ENCODE results near the gene SNIP1.
A peak's percentile ranks its signal among the peaks of the same experiment; 100 is the strongest.
"Not testable (repeated sequence)": the region's sequence is repeated elsewhere in the genome, so short reads cannot be mapped to it uniquely, and the experiment has no call there.

Gene SNIP1

GRCh38 chr1:37564892-37565291 lies 10.8 kb upstream of the SNIP1 start:
- Mint-ChIP-seq H3K27ac (no peak overlapping the region), H3K4me3 (no peak overlapping the region), H3K36me3 (peaks cover 15% of the 10 kb centered on the region)

GRCh38 chr1:37562984-37563383 lies 8.9 kb upstream of the SNIP1 start:
- no peaks in the 10 kb centered on the region for H3K9me3 Mint-ChIP-seq
- no peak overlapping the region for H3K4me3 Mint-ChIP-seq
- no peaks in the 10 kb centered on the region for H3K4me1 Mint-ChIP-seq
- no peak overlapping the region for H3K27ac Mint-ChIP-seq
- no peaks in the 10 kb centered on the region for H3K27me3 Mint-ChIP-seq
- peaks cover 7% of the 10 kb centered on the region for H3K36me3 Mint-ChIP-seq

More at GRCh38 chr1:37564892-37565291, 10.8 kb upstream of the SNIP1 start:
- Mint-ChIP-seq H3K9me3 (no peaks in the 10 kb centered on the region), H3K4me1 (no peaks in the 10 kb centered on the region), H3K27me3 (no peaks in the 10 kb centered on the region)

GRCh38 chr1:37561133-37562132 lies 7.3 kb upstream of the SNIP1 start:
- H3K27ac Mint-ChIP-seq: peak overlapping the region; percentile 63
- no peaks in the 10 kb centered on the region for H3K4me1 Mint-ChIP-seq
- H3K9me3 Mint-ChIP-seq: no peaks in the 10 kb centered on the region
- H3K4me3 Mint-ChIP-seq: no peak overlapping the region
- no peaks in the 10 kb centered on the region for H3K36me3 Mint-ChIP-seq
- H3K27me3 Mint-ChIP-seq: no peaks in the 10 kb centered on the region

- peak overlapping the region; percentile 63 for H3K27ac Mint-ChIP-seq
- H3K4me1 Mint-ChIP-seq: no peaks in the 10 kb centered on the region
- no peak overlapping the region for H3K4me3 Mint-ChIP-seq
Observed at GRCh38 chr1:37560401-37561132, 6.5 kb upstream of the SNIP1 start.

DNA sequence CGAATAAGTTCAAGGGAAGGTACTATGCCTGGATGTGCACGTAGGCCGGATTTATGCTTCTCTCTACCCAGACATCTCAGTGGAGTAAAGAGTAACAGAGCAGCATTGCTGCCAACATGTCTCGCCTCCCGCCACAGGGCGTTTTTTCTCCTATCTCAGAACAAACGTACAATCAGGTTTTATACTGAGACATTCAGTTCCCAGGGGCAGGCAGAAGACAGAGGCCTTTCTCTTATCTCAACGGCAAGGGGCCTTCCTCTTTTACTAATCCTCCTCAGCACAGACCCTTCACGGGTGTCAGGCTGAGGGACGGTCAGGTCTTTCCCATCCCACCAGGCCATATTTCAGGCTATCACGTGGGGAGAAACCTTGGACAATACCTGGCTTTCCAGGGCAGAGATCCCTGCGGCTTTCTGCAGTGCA lies 5.9 kb upstream of the SNIP1 start:
- not testable (repeated sequence) for H3K27me3 Mint-ChIP-seq, H3K4me1 Mint-ChIP-seq, H3K27ac Mint-ChIP-seq, H3K9me3 Mint-ChIP-seq, H3K36me3 Mint-ChIP-seq, H3K4me3 Mint-ChIP-seq

More at GRCh38 chr1:37560401-37561132, 6.5 kb upstream of the SNIP1 start:
- Mint-ChIP-seq H3K27me3 (no peaks in the 10 kb centered on the region), H3K9me3 (no peaks in the 10 kb centered on the region), H3K36me3 (no peaks in the 10 kb centered on the region)

DNA sequence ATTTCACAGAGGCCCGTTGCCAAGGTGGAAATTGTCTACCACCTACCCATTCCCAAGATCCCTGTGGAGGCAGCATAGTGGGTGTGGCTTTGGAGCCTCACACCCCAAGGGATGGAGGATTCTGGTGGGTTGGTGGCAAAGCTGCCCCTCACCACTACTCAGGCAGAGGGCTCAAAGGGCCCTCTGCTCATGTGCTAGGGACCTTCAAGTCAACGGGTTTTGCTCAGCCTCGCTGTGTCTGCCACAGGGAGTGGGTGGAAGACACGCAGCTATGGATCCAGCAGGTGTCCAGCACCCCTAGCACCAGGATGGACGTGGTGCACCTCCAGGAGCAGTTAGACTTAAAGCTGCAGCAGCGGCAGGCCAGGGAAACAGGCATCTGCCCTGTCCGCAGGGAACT lies 5.0 kb upstream of the SNIP1 start:
- Mint-ChIP-seq H3K4me1 (no peaks in the 10 kb centered on the region), H3K27ac (no peak overlapping the region), H3K27me3 (no peaks in the 10 kb centered on the region), H3K36me3 (no peaks in the 10 kb centered on the region), H3K4me3 (no peak overlapping the region), H3K9me3 (no peaks in the 10 kb centered on the region)

- Mint-ChIP-seq H3K27ac (no peak overlapping the region), H3K4me1 (peaks cover 2% of the 10 kb centered on the region), H3K27me3 (no peaks in the 10 kb centered on the region), H3K36me3 (no peaks in the 10 kb centered on the region), H3K9me3 (no peaks in the 10 kb centered on the region), H3K4me3 (no peak overlapping the region)
Observed at GRCh38 chr1:37558411-37558810, 4.3 kb upstream of the SNIP1 start.

DNA sequence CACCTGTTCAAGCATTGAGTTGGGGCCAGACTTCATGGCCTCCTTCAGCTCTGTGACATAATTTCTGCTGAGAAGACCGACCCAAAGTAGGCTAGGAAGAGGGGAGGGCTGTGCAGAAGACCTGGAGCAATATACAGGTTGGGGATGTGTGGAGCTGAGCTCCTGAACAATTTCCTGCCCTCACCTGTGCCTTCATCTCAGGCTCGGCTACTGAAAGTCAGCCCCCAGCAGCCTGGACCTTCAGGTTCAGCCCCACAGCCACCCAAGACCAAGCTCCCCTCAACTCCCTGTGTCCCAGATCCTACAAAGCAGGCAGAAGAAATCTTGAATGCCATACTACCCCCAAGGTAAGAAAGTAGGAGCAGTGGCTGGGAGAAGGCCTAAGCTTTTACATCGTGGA lies 3.3 kb upstream of the SNIP1 start:
- H3K27ac Mint-ChIP-seq: no peak overlapping the region
- H3K9me3 Mint-ChIP-seq: no peaks in the 10 kb centered on the region
- H3K4me1 Mint-ChIP-seq: peaks cover 12% of the 10 kb centered on the region
- no peaks in the 10 kb centered on the region for H3K36me3 Mint-ChIP-seq
- no peaks in the 10 kb centered on the region for H3K27me3 Mint-ChIP-seq
- H3K4me3 Mint-ChIP-seq: no peak overlapping the region

DNA sequence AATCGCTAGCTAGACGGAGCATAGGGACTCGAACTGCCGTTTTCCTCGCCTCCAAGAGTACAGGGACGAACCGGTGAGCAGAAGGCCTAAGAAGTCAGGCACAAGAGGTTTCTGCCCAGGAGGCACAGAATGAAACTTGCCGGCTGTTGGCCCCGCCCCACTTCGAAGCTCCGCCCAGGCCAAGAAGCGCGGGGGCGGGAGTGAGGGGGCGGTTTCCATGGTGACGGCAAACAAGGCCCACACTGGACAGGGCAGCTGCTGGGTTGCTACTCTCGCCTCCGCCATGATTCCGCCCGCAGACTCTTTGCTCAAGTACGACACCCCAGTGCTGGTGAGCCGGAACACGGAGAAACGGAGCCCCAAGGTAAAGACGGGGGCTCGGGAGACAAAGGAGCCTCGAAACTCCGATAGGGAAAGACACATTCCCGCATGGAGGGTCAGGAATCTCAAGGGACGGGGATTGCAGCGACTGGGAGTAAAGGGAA lies 2.7 kb upstream of the SNIP1 start, which contains the start of gene DNALI1:
Gene DNALI1, plus strand, starts transcription at position 229 of the 485 bp plus-strand sequence. Its CDS starts 55 bp downstream, at position 284.
- Mint-ChIP-seq H3K4me3 (no peak within 1 kb of the TSS), H3K27ac (no peak within 1 kb of the TSS), H3K36me3 (peaks cover 4% of the 10 kb centered on the region)

GRCh38 chr1:37553598-37553926 lies 531 bp downstream of the SNIP1 start:
- H3K27me3 Mint-ChIP-seq: no peaks in the 10 kb centered on the region
- no peaks in the 10 kb centered on the region for H3K9me3 Mint-ChIP-seq
- peaks cover 46% of the 10 kb centered on the region for H3K4me1 Mint-ChIP-seq
- peak overlapping the region; percentile 94 for H3K27ac Mint-ChIP-seq
- peaks cover 9% of the 10 kb centered on the region for H3K36me3 Mint-ChIP-seq
- peak overlapping the region; percentile 95 for H3K4me3 Mint-ChIP-seq

More for the DNA sequence above, 2.7 kb upstream of the SNIP1 start, which contains the start of gene DNALI1:
- H3K4me1 Mint-ChIP-seq: peaks cover 19% of the 10 kb centered on the region
- no peaks in the 10 kb centered on the region for H3K9me3 Mint-ChIP-seq
- no peaks in the 10 kb centered on the region for H3K27me3 Mint-ChIP-seq

- H3K9me3 Mint-ChIP-seq: no peaks in the 10 kb centered on the region
- no peak overlapping the region for H3K4me3 Mint-ChIP-seq
- peak overlapping the region; percentile 65 for H3K27ac Mint-ChIP-seq
- H3K36me3 Mint-ChIP-seq: peaks cover 20% of the 10 kb centered on the region
- H3K27me3 Mint-ChIP-seq: no peaks in the 10 kb centered on the region
- H3K4me1 Mint-ChIP-seq: peaks cover 53% of the 10 kb centered on the region
Observed at GRCh38 chr1:37549341-37549740, 4.8 kb downstream of the SNIP1 start.

DNA sequence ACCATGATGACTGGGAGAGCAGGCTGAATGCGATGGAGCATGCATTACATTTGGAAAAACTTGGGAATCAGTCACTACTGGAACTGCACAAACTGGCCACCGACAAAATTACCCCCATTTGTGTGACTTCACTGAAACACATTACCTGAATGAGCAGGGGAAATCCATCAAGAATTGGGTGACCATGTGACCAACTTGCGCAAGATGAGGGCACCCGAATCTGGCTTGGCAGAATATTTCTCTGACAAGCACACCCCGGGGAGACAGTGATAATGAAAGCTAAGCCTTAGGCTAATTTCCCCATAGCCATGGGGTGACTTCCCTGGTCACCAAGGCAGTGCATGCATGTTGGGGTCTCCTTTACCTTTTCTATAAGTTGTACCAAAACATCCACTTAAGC lies 9.1 kb downstream of the SNIP1 start:
- Mint-ChIP-seq H3K4me3 (no peak overlapping the region), H3K27ac (no peak overlapping the region), H3K4me1 (peaks cover 22% of the 10 kb centered on the region), H3K9me3 (no peaks in the 10 kb centered on the region), H3K36me3 (peaks cover 26% of the 10 kb centered on the region), H3K27me3 (no peaks in the 10 kb centered on the region)

GRCh38 chr1:37544530-37544929 lies 9.6 kb downstream of the SNIP1 start:
- Mint-ChIP-seq H3K27ac (peak overlapping the region; percentile 23), H3K4me1 (peaks cover 17% of the 10 kb centered on the region), H3K27me3 (no peaks in the 10 kb centered on the region), H3K36me3 (peaks cover 24% of the 10 kb centered on the region), H3K9me3 (no peaks in the 10 kb centered on the region), H3K4me3 (no peak overlapping the region)

DNA sequence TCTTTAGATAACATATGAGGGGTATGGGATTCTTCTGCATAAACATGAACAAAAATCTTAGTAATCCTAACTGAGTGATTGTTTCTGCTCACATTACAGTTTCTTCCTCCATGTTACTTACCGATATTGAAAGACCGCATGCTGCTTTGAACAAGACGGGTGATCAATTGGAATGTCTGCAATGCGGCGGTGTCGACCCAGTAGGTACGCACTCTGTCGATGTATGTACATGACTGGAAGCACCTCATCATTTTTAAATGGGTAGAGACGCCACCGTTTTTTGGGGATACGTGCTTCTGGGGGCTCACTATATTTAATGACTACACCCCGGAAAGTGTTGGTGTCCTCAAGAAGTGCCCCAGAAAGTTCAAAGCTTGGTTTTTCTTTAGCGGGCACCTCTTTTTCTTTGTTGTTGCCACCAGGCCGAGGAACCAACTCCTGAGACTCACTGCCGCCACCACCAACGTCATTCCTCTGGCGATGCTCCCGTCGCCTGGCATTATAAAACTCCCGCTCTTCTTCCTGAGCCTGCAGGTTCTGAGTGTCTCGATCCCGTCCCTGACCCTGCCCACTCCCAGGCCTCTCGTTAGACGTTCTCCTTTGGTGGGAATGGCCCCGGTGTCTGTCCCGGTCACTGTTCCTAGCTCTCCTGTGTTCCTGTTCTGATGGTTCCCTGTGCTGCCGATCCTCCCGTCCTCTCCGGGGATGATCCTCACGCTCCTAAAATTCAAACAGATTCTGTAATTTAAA lies 13.9 kb downstream of the SNIP1 start:
- H3K4me3 Mint-ChIP-seq: no peak overlapping the region
- H3K4me1 Mint-ChIP-seq: peaks cover 9% of the 10 kb centered on the region
- peaks cover 24% of the 10 kb centered on the region for H3K36me3 Mint-ChIP-seq
- no peaks in the 10 kb centered on the region for H3K27me3 Mint-ChIP-seq
- no peak overlapping the region for H3K27ac Mint-ChIP-seq
- no peaks in the 10 kb centered on the region for H3K9me3 Mint-ChIP-seq

GRCh38 chr1:37539154-37539553 lies 14.9 kb downstream of the SNIP1 start:
- H3K27ac Mint-ChIP-seq, H3K27me3 Mint-ChIP-seq: not testable (repeated sequence)
- H3K36me3 Mint-ChIP-seq: peaks cover 19% of the 10 kb centered on the region

More at GRCh38 chr1:37539154-37539553, 14.9 kb downstream of the SNIP1 start:
- H3K4me1 Mint-ChIP-seq: peaks cover 16% of the 10 kb centered on the region
- H3K4me3 Mint-ChIP-seq, H3K9me3 Mint-ChIP-seq: not testable (repeated sequence)

Measured in activated naive CD4-positive, alpha-beta T cell treated with anti-CD3 and anti-CD28 coated beads, Interleukin-2, amount 50 U/mL, for 24 hours (primary cell).